Measurements from ENCODE around the gene ZIK1. TPM values are rescaled to one million over a fixed set of nuclear protein-coding genes. Genes with fewer than 3 reads are reported as not detected.
A peak's percentile ranks its signal among the peaks of the same experiment; 100 is the strongest.

Gene ZIK1
- total and polyA plus RNA-seq, 2 of the 4 experiments (the other 2 are of a cell fraction): 4.1 to 11.8 TPM

- no peak overlapping the region for H2BK120ac ChIP-seq (ENCODE audit: low read depth, low read length)
- peaks cover 9% of the 10 kb centered on the region for H3K36me3 ChIP-seq (ENCODE audit: control insufficient read depth, insufficient read depth, low read length)
- no peak overlapping the region for H4K5ac ChIP-seq (ENCODE audit: low read depth, low read length)
- peak; percentile 38 for DNase-seq
- no peak overlapping the region for H3K18ac ChIP-seq (ENCODE audit: low read depth, low read length)
- no peak overlapping the region for H3K14ac ChIP-seq (replicated peaks; ENCODE audit: low read depth, low read length)
- H3K4me3 ChIP-seq (ENCODE audit: insufficient read depth, low read depth, low read length): no peak overlapping the region
- H2AFZ ChIP-seq (replicated peaks; ENCODE audit: low read length, poor library complexity): no peak overlapping the region
- CTCF ChIA-PET: no interaction called here
- H2AK9ac ChIP-seq (replicated peaks; ENCODE audit: low read depth, low read length, poor library complexity): no peak overlapping the region
- peaks cover 75% of the 10 kb centered on the region for H3K9me3 ChIP-seq (ENCODE audit: control insufficient read depth, insufficient read depth, low read length)
- H3K4me1 ChIP-seq (ENCODE audit: control insufficient read depth, insufficient read depth, low read length): no peaks in the 10 kb centered on the region
- TF ChIP-seq USF2 (IDR thresholded peaks at IDR 0.05; ENCODE audit: low read depth, low read length) (no peak), RAD21 (IDR thresholded peaks at IDR 0.05; ENCODE audit: low read length) (no peak), RFX5 (IDR thresholded peaks at IDR 0.05; ENCODE audit: low read depth, low read length) (no peak), MXI1 (IDR thresholded peaks at IDR 0.05; ENCODE audit: borderline replicate concordance, low read depth, low read length) (no peak), NFE2L2 (IDR thresholded peaks at IDR 0.05; ENCODE audit: low read depth, low read length) (no peak), CEBPB (IDR thresholded peaks at IDR 0.05; ENCODE audit: low read depth, low read length) (no peak)
- H4K20me1 ChIP-seq (ENCODE audit: insufficient read depth, low read length): no peaks in the 10 kb centered on the region
- in situ Hi-C loops (cut with MboI; ENCODE audit: low sequenced_read_pairs) (no loop called here), dilution Hi-C loops (cut with HindIII; ENCODE audit: low sequenced_read_pairs, unreplicated experiment) (no loop called here), intact Hi-C loops (cut with micrococcal nuclease) (no loop called here)
- WGBS, 2 experiments (ENCODE audit: extremely low coverage in 2 of 2, insufficient read length in 1 of 2): no CpG with 5 or more reads among the region's 7 CpGs
- no peaks in the 10 kb centered on the region for H3K9me1 ChIP-seq (ENCODE audit: insufficient read depth, low read length)
- no peak overlapping the region for H3K56ac ChIP-seq (ENCODE audit: extremely low read depth, insufficient read depth, low read length)
- H2BK15ac ChIP-seq (ENCODE audit: low read depth, low read length): no peak overlapping the region
- no peak overlapping the region for H3K23ac ChIP-seq (ENCODE audit: low read depth, low read length)
- no peak overlapping the region for H3K4me2 ChIP-seq (ENCODE audit: low read depth, low read length)
- no TSS peak for BruUV-seq (replicated peaks)
- H3K4ac ChIP-seq (ENCODE audit: low read depth, low read length): no peak overlapping the region
- no peak overlapping the region for H4K8ac ChIP-seq (ENCODE audit: low read depth in 2 of 2, low read length in 2 of 2)
- no peaks in the 10 kb centered on the region for H3K79me1 ChIP-seq (ENCODE audit: low read depth in 1 of 2, low read length in 2 of 2)
- POLR2A ChIA-PET (ENCODE audit: unreplicated experiment): no interaction called here
- H2BK20ac ChIP-seq (ENCODE audit: low read depth, low read length): no peak overlapping the region
- H3K27me3 ChIP-seq (ENCODE audit: control insufficient read depth, insufficient read depth, low read length): no peaks in the 10 kb centered on the region
- H2BK5ac ChIP-seq (ENCODE audit: low read depth, low read length, poor library complexity, severe bottlenecking): no peak overlapping the region
- H3K27ac ChIP-seq (ENCODE audit: insufficient read depth, low read length): no peak overlapping the region
- no peak for ATAC-seq (ENCODE audit: low read depth)
- no peak overlapping the region for H2AK5ac ChIP-seq (ENCODE audit: low read depth, low read length)
- no peak overlapping the region for H3K9ac ChIP-seq (ENCODE audit: low read depth, low read length)
- H4K91ac ChIP-seq (ENCODE audit: insufficient read depth, low read depth, low read length): no peak overlapping the region
Measured at GRCh38 chr19:57566396-57567265, 17.3 kb upstream of the ZIK1 start.

Measured in IMR-90 (cell line).